GM12872 (cell line): ENCODE data around the gene SYTL3.

ENCODE experiments used
- CTCF ChIP-seq: IDR thresholded peaks from 3 replicates; pipeline ENCODE4 v1.5.1; 2011; ENCODE audit warnings: low read depth, mild to moderate bottlenecking, low read length, moderate library complexity; ENCODE audit not compliant: insufficient read depth

Gene SYTL3

GRCh38 chr6:158769771-158770432 is 120.0 kb downstream of the SYTL3 start:
- TF ChIP-seq CTCF, result no peak

- no peak for TF ChIP-seq CTCF
Measured at GRCh38 chr6:158770533-158771330, 120.9 kb downstream of the SYTL3 start.

DNA sequence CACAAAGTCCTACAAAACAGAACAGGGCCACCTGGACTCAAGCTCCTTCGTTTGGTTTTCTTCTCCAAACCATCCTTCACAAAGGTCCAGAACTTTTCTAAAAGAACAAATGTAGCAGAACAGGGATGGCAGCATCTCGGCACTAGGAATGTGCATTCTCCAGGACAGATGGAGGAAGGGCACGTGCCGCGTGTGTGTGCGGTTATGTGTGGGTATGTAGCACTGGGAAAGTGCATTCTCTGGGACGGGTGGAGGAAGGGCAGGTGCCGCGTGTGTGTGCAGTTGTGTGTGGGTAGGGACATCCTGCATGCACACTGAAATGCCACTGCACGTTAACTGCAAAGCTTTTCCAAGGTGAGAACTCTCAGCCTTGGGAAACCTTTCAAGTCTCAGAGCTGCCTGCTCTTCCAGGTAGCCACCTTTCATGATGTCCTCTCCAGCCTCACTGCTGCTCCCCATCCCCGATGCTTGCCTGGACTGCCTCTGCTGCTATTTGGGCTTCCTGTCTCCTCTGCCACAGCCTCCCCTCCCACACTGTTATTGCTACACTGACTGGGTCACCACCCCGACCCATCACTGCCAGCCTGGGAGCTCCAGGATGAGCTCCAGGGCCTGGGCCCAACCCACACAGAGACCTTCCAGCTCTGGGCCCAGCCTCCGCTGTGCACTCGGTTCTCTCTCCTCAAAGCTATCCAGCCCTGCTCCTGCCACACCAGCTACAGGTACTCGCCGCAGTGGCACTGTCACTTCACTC is 121.7 kb downstream of the SYTL3 start:
- TF ChIP-seq CTCF, result no peak

- TF ChIP-seq CTCF, result no peak
Measured at GRCh38 chr6:158772172-158772571, 122.3 kb downstream of the SYTL3 start.

DNA sequence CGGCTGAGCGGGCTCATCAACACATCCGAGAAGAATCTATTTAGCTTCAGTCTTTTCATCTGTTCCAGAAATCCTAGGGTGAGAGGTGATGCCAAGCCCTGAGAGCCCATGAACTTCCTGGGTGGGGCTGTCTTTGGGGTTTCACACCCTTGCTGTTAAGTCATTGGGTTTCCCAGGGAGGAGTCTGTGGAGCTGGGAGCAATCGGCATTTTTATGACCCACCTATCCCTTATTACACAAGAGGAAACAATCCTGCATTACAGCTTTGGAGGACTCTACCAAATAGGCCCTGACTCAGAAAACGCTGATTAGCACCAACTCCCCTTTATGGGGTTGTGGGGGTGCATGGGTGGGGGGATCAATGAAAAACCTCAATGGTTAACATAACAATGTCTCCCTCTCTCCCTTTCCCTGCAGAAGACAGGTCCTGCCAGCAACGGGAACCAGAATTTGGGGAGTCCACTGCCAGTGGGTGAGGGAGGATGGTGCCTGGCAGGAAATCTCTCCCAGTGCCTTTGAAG is 123.1 kb downstream of the SYTL3 start:
- TF ChIP-seq CTCF, result no peak

DNA sequence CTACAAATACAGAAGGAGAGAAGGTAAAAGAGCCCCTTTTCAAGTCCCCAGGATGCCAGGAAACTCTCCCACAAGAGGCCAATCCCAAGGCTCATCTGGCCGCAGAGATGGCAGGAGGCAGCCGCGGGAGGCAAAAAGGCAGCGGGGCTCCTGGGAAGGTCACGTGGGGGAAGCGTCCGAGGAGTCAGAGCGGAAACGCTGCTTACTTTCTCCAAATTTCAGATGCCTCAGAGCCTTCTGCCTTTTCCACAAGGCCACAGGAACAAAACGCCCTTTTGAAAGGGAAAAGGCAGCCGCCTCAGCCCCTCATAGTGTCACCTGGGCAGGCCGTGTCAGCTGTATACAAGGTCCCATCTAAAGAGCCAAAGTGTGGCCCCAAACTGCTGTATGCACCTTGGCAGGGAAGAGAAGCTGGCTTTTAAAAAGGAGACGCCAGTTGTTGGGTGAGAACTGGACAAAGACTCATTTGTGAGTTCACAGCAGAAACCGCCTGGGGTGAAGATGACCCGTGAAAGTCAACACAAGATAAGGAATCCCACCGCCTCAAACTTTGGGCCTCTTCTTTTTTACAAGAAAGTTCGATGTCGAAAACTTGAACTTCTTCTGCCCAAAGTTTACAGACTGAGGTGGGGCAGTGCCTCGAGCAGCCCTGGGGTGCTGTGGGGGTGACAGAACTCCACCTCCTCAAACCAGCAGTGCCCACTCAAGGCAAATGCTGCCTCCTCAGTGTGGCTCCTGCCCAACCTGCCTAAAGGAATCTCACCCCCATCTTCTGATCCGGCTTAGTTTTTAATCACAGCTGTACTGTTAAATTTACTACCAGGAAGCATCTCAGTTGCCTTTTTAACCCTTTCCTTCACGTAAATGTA is 124.0 kb downstream of the SYTL3 start:
- TF ChIP-seq CTCF, result no peak
